Testis (tissue), 3 donors: ENCODE measurements around the gene GRAMD1A. TPM values are rescaled to one million over a fixed set of nuclear protein-coding genes. Genes with fewer than 3 reads are reported as not detected.
"Not testable (repeated sequence)": the region's sequence is repeated elsewhere in the genome, so short reads cannot be mapped to it uniquely, and the experiment has no call there.

Experiments used
- DNase-seq: peaks from one replicate; pipeline ENCODE4 v3.0.0-alpha.2; 2019
- H3K27ac ChIP-seq, 2 donors: fragments of 200-600 bp; sonication (generic); one replicate each; pipeline ENCODE4 v1.5.1; 2019
- H3K27me3 ChIP-seq: fragments of 200-600 bp; sonication (generic); one replicate; pipeline ENCODE4 v1.5.1; 2019
- H3K36me3 ChIP-seq: fragments of 200-600 bp; sonication (generic); one replicate; pipeline ENCODE4 v1.5.1; 2017; ENCODE audit warnings: low read depth; ENCODE audit errors: missing control alignments
- H3K4me1 ChIP-seq: fragments of 200-600 bp; sonication (generic); one replicate; pipeline ENCODE4 v1.5.1; 2019
- H3K4me3 ChIP-seq, 2 donors: fragments of 200-600 bp; sonication (generic); one replicate each; pipeline ENCODE4 v1.5.1; 2017 to 2019
- H3K9me3 ChIP-seq: fragments of 200-600 bp; sonication (generic); one replicate; pipeline ENCODE4 v1.5.1; 2017
- CTCF ChIP-seq, 3 experiments: fragments of 450-650 bp in 2 of 3; fragments of 200-600 bp in 1 of 3; sonication (generic) in 1 of 3; IDR thresholded peaks; one replicate each; pipeline ENCODE4 v1.5.1; 2016 to 2019; ENCODE audit warnings: antibody characterized with exemption in 3 of 3, mild to moderate bottlenecking in 2 of 3, moderate library complexity in 1 of 3
- POLR2A ChIP-seq: fragments of 450-650 bp; IDR thresholded peaks from one replicate; pipeline ENCODE4 v1.6.1; 2017; ENCODE audit warnings: antibody characterized with exemption, mild to moderate bottlenecking, moderate library complexity
- WGBS, 2 donors: methylation state at CpG; one replicate each; pipeline ENCODE4 v1.1.5; 2018; 5-methylcytosine and 5-hydroxymethylcytosine counted together
- intact Hi-C: fragments of 100-400 bp; cut with DNase I; formaldehyde crosslinking; loops from one replicate; pipeline ENCODE4 v1.15.1; 2023; ENCODE audit warnings: low total_unique reads
- polyA plus RNA-seq: library from polyadenylated mRNA; stranded (reverse); fragments of 350-450 nt; fragmentation: Illumina TruSeq; extraction: RNeasy Lipid Tissue Mini Kit (QIAGEN cat#74804); gene quantifications from one replicate; pipeline ENCODE4 v1.2.3, GENCODE V29; 2014; ENCODE audit warnings: low read depth, low replicate concordance; ENCODE audit not compliant: insufficient read depth
- total RNA-seq, 2 donors: library from RNA; depleted of rRNA; stranded (reverse); fragments of >200 nt; gene quantifications; one replicate each; pipeline ENCODE4 v1.2.3, GENCODE V29; 2016

Gene GRAMD1A
- total and polyA plus RNA-seq, 3 donors from 2014 or later = 62.8 to 99.3 (median 92.4) TPM

DNA sequence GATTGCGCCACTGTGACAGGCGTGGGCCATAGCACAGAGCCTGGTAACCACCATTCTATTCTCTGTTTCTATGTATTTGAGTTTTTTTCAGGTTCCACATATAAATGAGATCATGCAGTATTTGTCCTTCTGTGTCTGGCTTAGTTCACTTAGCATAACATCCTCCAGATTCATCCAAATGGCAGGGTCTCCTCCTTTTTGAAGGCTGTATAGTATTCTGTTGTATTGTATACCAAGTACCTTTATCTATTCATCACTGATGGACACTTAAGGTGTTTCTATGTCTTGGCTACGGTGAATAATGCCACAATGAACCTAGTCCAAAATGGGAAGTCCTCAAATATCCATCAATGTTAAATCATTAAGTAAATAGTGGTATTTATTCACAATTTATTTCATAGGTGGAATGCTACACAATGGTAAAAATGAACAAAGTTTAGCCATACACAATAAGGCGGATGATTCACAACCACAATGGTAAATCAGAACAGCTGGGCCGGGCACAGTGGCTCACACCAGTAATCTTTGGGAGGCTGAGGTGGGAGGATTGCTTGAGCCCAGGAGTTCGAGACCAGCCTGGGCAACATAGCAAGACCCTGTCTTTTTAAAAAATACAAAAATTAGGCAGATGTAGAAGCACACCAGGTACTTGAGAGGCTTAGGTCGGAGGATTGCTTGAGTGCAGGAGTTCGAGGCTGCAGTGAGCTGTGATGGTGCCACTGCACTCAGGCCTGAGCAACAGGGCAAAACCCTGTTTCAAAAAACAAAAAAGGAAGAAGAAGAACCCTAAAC, 8.4 kb upstream of the GRAMD1A start:
- TF ChIP-seq CTCF (IDR thresholded peaks at IDR 0.05) (no peak), POLR2A (no peak)
- Histone ChIP-seq H3K4me1 (peaks cover 14% of the 10 kb centered on the region), H3K9me3 (no peaks in the 10 kb centered on the region), H3K27ac (no peak overlapping the region), H3K27me3 (no peaks in the 10 kb centered on the region), H3K4me3 (no peak overlapping the region), H3K36me3 (no peaks in the 10 kb centered on the region)
- no peak for DNase-seq
- intact Hi-C loops = no loop called here
- 81 to 96% methylated on average over 8 of the region's 8 CpGs for WGBS, 2 donors

- H3K36me3 ChIP-seq, H3K27ac ChIP-seq, intact Hi-C loops, H3K27me3 ChIP-seq, H3K4me3 ChIP-seq, H3K9me3 ChIP-seq, DNase-seq: not testable (repeated sequence)
- 86 to 94% methylated on average over 7 of the region's 7 CpGs for WGBS, 2 donors
- peaks cover 22% of the 10 kb centered on the region for H3K4me1 ChIP-seq
Observed at GRCh38 chr19:34992582-34992981, 7.5 kb upstream of the GRAMD1A start.

DNA sequence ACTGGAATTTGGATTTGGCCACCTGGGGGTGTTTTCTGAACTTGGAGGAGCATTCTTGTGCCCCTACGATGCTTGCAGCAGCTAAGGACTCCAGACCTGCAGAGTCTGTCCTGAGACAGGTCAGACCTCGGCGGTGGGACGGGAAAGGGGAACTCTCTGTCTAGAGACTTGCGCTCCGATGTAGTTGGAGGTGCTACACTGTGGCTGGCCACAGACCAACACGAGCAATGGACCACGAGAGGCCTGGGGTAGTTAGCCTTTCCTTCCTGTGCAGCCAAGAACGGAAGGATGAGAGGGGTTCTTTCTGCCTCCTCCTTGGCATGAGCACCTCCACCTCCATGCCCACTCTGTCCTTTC, 5.9 kb upstream of the GRAMD1A start:
- peak overlapping the region; percentile 37 to 82 for H3K27ac ChIP-seq
- H3K9me3 ChIP-seq = no peaks in the 10 kb centered on the region
- intact Hi-C loops = no loop called here
- no peak for TF ChIP-seq CTCF (IDR thresholded peaks at IDR 0.05)
- no peak for TF ChIP-seq POLR2A
- no peak overlapping the region for H3K4me3 ChIP-seq
- H3K4me1 ChIP-seq = peaks cover 34% of the 10 kb centered on the region
- no peaks in the 10 kb centered on the region for H3K27me3 ChIP-seq
- H3K36me3 ChIP-seq = no peaks in the 10 kb centered on the region
- DNase-seq = no peak
- 62 to 67% methylated on average over 9 of the region's 9 CpGs for WGBS, 2 donors

DNA sequence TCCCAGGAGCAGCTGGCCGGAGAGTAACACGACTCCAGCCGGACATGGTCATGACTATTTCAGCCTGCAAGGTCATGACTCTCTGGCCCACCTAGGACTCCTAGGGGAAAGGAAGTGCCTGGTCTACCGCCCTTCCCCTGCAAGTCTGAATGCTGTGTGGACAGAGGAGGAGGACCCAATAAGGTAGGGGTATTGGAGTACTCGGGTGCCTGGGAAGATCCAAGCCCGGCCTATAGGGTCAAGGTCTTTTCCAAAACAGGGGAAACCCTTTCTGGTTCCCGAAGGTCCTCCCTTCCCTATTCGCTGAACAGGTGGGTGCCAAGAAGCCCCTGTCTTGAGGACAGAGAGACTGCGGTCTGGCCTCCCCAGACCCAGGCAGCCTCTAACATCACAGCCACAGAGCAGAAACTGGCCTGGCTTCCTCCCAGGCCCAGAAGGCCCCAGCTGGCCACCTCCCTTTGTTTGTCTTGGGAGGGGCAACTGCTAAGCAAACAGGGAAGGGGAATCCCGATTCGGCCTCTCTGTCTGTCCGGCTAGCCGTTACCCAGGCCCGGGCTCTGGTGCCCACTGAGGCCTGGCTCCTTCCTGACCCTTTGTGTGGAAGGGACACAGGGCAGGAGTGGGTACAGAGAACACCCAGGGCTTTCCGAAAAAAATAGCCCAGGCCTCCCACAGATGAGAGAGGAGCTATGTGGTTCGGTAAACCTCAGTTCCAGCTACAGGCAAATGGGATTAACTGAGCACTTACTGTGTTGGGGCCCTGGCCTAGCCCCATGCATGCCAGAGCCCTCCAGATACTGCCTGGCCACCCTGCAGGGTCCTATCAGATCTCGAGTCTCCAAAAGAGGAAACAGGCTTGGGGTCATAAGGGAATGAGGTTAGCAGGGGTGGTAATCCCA, 5.2 kb upstream of the GRAMD1A start:
- Histone ChIP-seq H3K27me3 (no peaks in the 10 kb centered on the region), H3K36me3 (no peaks in the 10 kb centered on the region), H3K27ac (peak overlapping the region; percentile 37 to 82), H3K9me3 (no peaks in the 10 kb centered on the region), H3K4me3 (no peak overlapping the region), H3K4me1 (peaks cover 39% of the 10 kb centered on the region)
- intact Hi-C loops = no loop called here
- TF ChIP-seq POLR2A (no peak), CTCF (IDR thresholded peaks at IDR 0.05) (no peak)
- DNase-seq = peak; percentile 56
- WGBS, 2 donors = 48 to 51% methylated on average over 17 of the region's 17 CpGs

GRCh38 chr19:34995551-34995950, 4.6 kb upstream of the GRAMD1A start:
- Histone ChIP-seq H3K27ac (peak overlapping the region in 1 of 2 donors; percentile 82), H3K9me3 (no peaks in the 10 kb centered on the region), H3K36me3 (no peaks in the 10 kb centered on the region), H3K4me1 (peaks cover 39% of the 10 kb centered on the region), H3K4me3 (no peak overlapping the region), H3K27me3 (no peaks in the 10 kb centered on the region)
- intact Hi-C loops = no loop called here
- WGBS, 2 donors = 83 to 89% methylated on average over 4 to 8 of the region's 8 CpGs
- DNase-seq = no peak
- TF ChIP-seq CTCF (IDR thresholded peaks at IDR 0.05) (no peak), POLR2A (no peak)
